GM10847 (cell line): ENCODE results near the gene OR52M1.

Source experiments
- POLR2A ChIP-seq: IDR thresholded peaks from 2 replicates; pipeline ENCODE4 v1.6.1; 2011; ENCODE audit not compliant: insufficient read length; ENCODE audit errors: extremely low read depth

OR52M1 gene

GRCh38 chr11:4544891-4545290 is at the start of gene OR52M1:
OR52M1 (plus strand) TSS chr11:4545191; CDS start chr11:4545191, 0 bp downstream.
- TF ChIP-seq POLR2A, result no peak

- TF ChIP-seq POLR2A, result no peak
Measured at GRCh38 chr11:4495487-4495886, 49.5 kb upstream of the OR52M1 start.

DNA sequence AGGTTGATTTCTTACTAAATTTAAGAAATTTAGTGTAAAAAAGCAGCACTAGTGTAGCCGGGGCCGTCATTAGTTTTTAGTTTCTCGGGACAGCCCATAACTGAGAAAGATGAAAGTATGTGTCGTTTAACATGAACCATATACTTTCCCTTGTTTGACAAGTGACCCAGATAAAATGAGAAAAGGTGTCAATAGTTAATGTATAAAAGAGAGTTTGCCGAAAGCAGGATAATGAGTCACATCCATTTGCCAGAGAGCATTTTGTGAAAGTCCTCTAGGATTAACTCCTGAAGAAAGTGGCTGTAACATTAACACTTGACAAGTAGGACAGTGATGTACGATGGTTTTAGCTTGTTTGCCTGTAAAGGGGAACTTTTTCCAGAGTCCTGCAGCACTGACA is 49.0 kb upstream of the OR52M1 start:
- no peak for TF ChIP-seq POLR2A

- no peak for TF ChIP-seq POLR2A
Measured at GRCh38 chr11:4496557-4497248, 48.3 kb upstream of the OR52M1 start.

DNA sequence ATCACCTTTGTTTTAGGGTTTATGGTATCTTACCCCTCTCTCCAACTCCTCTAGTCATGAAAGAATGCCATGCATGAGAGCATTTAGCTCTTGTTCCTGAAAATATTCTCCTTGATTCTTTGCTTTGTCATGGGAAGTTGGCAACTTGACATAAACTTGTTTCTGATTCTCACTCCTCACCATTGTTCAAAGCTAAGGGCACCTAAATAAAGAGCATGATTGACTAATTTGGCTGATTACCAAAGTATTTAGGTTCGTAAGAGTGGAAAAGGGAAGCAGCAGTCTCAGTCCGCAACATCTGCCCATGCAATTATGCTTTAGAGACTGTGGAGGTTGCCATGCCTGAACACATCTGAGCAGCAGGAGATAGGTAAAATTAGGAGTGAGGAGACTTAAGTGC is 36.1 kb upstream of the OR52M1 start:
- TF ChIP-seq POLR2A, result no peak

GRCh38 chr11:4511282-4512245 is 33.4 kb upstream of the OR52M1 start:
- TF ChIP-seq POLR2A, result no peak

DNA sequence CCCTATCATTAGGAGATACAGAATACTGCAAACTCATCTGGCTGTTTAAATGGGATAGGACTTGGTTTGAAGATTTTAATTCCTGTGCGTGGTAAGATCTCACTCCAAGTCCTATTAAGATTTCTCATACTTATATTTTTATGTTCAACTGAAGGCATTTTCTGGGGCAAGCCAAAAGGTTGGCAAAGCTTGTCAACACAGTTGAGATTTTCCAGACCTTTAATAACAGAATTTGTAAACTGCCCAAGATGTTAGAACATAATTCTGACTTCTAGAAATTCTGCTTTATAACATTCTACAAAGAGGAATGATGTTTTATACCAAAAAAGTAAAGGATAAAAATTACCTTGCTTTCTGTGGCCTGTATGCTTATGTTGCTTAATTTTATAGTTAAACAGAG is 30.8 kb upstream of the OR52M1 start:
- no peak for TF ChIP-seq POLR2A

GRCh38 chr11:4522339-4522738 is 22.7 kb upstream of the OR52M1 start:
- TF ChIP-seq POLR2A, result no peak

DNA sequence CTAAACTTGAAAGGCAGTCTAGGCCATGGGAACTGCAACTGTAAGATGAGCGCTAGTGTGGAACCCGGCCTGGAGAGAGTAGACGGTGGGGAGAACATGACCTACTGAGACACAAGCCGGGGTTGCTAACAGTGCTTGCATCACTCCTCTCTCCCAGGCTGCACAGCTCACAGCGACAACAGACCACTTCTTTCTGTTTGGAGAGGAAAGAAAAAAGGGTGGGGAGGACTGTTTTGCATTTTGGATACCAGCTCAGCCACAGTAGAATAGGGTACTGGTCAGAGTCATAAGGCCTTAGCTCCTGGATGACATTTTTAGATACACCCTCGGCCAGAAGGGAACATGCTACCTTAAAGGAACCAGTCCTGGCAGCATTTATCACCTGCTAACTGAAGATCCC is 22.2 kb upstream of the OR52M1 start:
- TF ChIP-seq POLR2A, result no peak

DNA sequence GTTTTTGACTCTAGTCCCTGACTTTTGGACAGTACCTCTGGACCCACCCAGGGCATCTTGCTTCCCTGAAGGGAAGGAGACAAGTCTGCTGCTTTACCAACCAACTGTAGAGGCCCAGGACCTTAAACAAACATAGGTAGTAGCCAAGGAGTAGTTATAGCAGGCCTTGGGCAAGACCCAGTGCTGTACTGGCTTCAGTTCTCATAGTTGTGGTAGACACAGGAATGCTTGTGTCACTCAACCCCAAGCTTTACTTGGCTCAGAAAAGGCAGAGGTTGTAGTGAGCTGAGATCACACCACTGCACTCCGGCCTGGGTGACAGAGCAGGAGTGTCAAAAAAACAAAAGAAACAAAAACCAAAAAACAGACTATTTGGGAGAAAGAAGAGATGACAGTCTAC is 21.3 kb upstream of the OR52M1 start:
- no peak for TF ChIP-seq POLR2A

GRCh38 chr11:4527926-4528325 is 17.1 kb upstream of the OR52M1 start:
- TF ChIP-seq POLR2A, result no peak

DNA sequence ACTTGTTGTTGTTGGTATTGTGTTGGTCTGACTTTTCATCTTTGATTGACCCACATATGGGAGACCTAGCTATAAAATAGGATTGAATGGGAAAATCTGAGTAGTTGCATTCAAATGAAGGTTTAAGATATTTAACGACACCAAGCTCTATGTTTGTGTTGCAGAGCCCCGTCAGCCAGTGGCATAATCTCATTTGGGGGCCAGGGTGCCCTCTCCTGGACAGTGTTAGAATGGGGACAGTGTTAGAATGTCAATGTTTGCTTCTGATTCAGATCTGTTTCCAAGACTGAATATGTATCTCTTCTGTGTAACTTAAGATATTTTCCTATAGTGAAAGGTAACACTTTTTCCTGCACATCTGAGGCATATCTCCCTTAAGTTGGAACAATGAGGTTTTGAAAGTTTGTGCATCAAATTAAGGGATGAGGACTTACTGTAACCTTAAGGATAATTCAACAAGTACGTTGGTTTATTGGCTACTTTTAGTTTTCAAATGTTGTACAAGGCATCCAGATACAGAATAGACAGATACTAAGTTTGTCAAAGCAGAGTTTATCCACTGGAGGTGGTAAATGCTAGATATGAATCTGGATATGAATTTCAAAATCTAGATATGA is 5.3 kb upstream of the OR52M1 start:
- no peak for TF ChIP-seq POLR2A

DNA sequence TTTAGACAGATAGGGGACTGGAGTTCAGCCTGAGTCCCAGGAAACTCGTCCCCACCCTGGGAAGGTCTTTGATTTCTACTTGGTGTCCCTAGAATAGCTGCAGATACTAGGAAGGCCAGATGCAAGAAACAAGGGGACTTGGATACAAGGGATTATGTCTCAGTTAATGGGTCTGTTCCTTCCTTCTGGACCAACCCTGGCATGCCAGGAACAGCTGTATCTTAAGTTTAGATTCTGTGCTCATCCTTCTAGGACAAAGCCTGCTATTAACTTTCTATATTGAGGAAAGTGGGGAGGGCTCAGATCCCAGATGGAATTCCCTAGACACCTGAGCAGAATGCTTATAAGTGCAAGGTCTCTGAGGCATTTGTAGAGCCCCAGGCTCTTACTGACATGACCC is 3.9 kb upstream of the OR52M1 start:
- TF ChIP-seq POLR2A, result no peak

DNA sequence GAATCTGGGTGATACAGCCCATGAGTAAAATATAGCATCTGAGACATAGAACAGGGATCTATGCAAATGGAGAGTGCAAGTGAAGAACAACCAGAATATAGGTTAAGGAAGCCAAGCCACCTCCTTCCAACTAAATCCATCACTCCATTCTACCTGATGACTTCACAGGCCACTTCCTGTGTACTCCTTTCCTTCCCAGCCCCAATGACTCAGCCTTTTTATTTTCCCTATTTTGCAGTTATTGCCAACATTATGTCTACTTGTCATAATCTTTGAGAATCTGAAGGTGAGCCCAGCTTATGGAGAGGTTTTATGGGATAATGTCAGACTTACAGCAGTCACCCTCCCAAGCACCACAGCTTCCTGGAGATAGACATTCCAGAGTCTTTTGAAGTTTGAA is 1.4 kb upstream of the OR52M1 start:
- TF ChIP-seq POLR2A, result no peak

GRCh38 chr11:4546878-4547277 is 1.9 kb downstream of the OR52M1 start:
- TF ChIP-seq POLR2A, result no peak

DNA sequence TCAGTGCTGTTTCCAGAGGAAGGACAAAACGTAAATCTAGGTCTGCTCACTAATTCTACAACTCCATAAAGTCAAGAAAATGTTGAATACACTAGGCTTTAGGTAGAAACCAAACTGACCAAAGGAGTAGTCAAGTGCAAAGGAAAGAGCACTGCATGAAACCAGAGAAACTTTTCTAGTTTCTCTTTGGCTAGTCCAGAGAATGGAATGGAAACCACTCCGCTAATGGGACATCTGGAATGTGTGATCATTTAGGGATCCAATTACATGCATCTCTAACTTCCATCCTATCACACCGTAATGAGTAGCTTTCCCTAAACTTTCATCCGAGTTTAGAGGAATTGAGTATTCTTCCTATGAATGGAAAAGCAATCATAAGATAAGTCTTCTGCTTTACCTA is 2.4 kb downstream of the OR52M1 start:
- TF ChIP-seq POLR2A, result no peak
